ENCODE results near the gene CBS.
"Not testable (repeated sequence)": the region's sequence is repeated elsewhere in the genome, so short reads cannot be mapped to it uniquely, and the experiment has no call there.

- not testable (repeated sequence) for TF ChIP-seq CTCF (IDR thresholded peaks at IDR 0.05; ENCODE audit: low read depth, low read length); EZH2phosphoT487 (IDR thresholded peaks at IDR 0.05; ENCODE audit: low read depth)
These were observed 13.8 kb upstream of the CBS start for GRCh38 chr21:43089463-43089862.
